ENCODE data around the gene NMBR.
"Not testable (repeated sequence)": the region's sequence is repeated elsewhere in the genome, so short reads cannot be mapped to it uniquely, and the experiment has no call there.

The NMBR gene

DNA sequence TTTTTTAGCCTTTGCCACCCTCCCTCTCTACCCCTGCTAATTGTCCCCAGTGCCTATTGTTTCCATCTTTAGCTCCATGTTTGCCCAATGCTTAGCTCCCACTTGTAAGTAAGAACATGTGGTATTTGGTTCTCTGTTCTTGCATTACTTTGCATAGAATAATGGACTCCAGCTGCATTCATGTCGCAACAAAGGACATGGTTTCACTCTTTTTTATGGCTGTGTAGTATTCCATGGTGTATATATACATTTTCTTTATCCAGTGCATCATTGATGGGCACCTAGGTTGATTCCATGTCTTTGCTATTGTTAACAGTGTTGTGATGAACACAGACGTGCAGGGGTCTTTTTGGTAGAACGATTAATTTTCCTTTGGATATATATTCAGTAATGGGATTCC is 118.4 kb downstream of the NMBR start:
- in situ Hi-C loops (cut with HindIII; ENCODE audit: low sequenced_read_pairs) = no loop called here
- no peak overlapping the region for H3K4me3 ChIP-seq (ENCODE audit: low read depth, low read length)
- TF ChIP-seq, protein P1, sequence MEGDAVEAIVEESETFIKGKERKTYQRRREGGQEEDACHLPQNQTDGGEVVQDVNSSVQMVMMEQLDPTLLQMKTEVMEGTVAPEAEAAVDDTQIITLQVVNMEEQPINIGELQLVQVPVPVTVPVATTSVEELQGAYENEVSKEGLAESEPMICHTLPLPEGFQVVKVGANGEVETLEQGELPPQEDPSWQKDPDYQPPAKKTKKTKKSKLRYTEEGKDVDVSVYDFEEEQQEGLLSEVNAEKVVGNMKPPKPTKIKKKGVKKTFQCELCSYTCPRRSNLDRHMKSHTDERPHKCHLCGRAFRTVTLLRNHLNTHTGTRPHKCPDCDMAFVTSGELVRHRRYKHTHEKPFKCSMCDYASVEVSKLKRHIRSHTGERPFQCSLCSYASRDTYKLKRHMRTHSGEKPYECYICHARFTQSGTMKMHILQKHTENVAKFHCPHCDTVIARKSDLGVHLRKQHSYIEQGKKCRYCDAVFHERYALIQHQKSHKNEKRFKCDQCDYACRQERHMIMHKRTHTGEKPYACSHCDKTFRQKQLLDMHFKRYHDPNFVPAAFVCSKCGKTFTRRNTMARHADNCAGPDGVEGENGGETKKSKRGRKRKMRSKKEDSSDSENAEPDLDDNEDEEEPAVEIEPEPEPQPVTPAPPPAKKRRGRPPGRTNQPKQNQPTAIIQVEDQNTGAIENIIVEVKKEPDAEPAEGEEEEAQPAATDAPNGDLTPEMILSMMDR (IDR thresholded peaks at IDR 0.05; ENCODE audit: low read depth, low read length) = no peak
- no peak for DNase-seq (ENCODE audit: low read depth, low spot score)

DNA sequence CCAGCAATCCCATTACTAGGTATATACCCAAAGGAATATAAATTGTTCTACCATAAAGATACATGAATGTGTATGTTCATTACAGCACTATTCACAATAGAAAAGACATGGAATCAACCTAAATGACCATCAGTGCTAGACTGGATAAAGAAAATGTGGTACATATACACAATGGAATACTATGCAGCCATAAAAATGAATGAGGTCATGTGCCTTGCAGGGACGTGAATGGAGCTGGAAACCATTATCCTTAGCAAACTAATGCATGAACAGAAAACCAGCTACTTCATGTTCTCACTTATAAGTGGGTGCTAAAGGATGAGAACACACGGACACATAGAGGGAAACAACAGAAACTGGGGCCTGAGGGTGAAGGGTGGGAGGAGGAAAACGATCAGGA is 119.1 kb downstream of the NMBR start:
- in situ Hi-C loops (cut with HindIII; ENCODE audit: low sequenced_read_pairs); DNase-seq (ENCODE audit: low read depth, low spot score): not testable (repeated sequence)

DNA sequence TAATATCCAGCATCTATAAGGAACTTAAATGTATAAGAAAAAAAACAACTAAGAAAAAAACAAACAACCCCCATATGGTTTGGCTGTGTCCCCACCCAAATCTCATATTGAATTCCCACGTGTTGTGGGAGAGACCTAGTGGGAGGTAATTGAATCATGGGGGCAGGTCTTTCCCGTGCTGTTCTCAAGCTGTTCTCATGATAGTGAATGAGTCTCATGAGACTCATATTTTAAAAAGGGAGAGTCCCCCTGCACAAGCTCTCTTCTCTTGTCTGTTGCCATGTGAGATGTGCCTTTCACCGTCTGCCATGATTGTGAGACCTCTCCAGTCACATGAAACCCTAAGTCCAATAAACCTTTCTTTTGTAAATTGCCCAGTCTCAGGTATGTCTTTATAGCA is 119.8 kb downstream of the NMBR start:
- no peak overlapping the region for H3K4me3 ChIP-seq (ENCODE audit: low read depth, low read length)
- in situ Hi-C loops (cut with HindIII; ENCODE audit: low sequenced_read_pairs) = no loop called here
- TF ChIP-seq, protein P1 (IDR thresholded peaks at IDR 0.05; ENCODE audit: low read depth, low read length) = no peak
- no peak for DNase-seq (ENCODE audit: low read depth, low spot score)

More for the DNA sequence above, 119.1 kb downstream of the NMBR start:
- H3K4me3 ChIP-seq (ENCODE audit: low read depth, low read length) = not testable (repeated sequence)

DNA sequence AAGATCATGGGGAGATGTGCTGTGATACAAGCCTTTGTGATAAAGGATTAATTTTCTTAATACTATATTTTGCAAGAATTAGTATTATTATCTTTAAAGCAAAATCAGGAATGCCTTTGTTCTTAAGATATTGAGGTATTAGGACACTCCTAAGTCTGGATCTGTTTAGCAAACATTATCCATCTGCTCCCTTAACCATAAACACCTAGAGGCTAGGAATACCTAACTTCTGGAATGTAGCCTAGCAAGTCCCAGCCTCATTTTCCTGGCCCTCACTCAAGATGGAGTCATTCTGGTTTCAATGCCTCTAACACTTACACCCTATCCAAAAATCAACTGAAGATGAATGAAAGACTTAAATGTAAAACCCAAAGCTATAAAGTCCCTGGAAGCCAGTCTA is 120.5 kb downstream of the NMBR start:
- no peak for DNase-seq (ENCODE audit: low read depth, low spot score)
- in situ Hi-C loops (cut with HindIII; ENCODE audit: low sequenced_read_pairs) = no loop called here
- TF ChIP-seq, protein P1 (IDR thresholded peaks at IDR 0.05; ENCODE audit: low read depth, low read length) = no peak
- no peak overlapping the region for H3K4me3 ChIP-seq (ENCODE audit: low read depth, low read length)
